GM19035 (cell line): ENCODE data around the gene SAMSN1.

Source experiments
- ATAC-seq: cut with Tn5 transposase; IDR thresholded peaks from one replicate; pipeline ENCODE4 v1.9.1; 2021; ENCODE audit not compliant: unreplicated experiment

The SAMSN1 gene

DNA sequence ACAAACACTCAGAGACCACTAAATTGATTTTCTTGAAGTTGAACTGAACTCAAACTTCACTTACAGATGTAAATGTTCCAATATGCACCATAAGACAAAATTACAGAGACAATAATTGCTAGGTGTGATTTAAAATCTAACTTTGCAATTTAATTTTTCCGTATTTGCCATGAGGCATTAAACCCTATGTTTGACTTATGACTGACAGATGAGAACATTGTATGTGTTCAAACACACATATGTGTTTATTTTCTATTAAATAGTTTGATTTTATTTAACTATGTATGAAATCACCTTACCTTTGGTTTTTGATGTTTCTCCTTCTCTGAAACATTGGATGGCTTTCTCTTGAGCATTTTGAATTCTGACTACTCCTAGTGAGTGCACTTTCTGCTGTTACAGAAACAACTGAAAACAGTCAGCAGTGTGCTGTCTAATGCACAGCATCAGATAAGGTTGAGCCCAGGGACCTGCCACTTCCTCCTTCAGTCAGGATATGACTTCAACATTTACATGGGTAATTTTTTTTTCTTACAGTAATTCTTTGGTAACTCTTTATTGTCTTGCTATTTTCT is at the start of gene SAMSN1:
SAMSN1 (minus strand) TSS at position 410 of the 575 bp plus-strand sequence; CDS start at position 356, 54 bp downstream.
- peak; percentile 84 for ATAC-seq

- no peak for ATAC-seq
Measured at GRCh38 chr21:14595449-14595848, 49.3 kb upstream of the SAMSN1 start.

GRCh38 chr21:14594967-14595366 is 48.9 kb upstream of the SAMSN1 start:
- no peak for ATAC-seq

GRCh38 chr21:14593230-14593629 is 47.1 kb upstream of the SAMSN1 start:
- ATAC-seq = no peak

GRCh38 chr21:14592296-14593000 is 46.3 kb upstream of the SAMSN1 start:
- no peak for ATAC-seq

- ATAC-seq = no peak
Measured at GRCh38 chr21:14591882-14592281, 45.8 kb upstream of the SAMSN1 start.

- ATAC-seq = no peak
Measured at GRCh38 chr21:14591377-14591776, 45.3 kb upstream of the SAMSN1 start.

DNA sequence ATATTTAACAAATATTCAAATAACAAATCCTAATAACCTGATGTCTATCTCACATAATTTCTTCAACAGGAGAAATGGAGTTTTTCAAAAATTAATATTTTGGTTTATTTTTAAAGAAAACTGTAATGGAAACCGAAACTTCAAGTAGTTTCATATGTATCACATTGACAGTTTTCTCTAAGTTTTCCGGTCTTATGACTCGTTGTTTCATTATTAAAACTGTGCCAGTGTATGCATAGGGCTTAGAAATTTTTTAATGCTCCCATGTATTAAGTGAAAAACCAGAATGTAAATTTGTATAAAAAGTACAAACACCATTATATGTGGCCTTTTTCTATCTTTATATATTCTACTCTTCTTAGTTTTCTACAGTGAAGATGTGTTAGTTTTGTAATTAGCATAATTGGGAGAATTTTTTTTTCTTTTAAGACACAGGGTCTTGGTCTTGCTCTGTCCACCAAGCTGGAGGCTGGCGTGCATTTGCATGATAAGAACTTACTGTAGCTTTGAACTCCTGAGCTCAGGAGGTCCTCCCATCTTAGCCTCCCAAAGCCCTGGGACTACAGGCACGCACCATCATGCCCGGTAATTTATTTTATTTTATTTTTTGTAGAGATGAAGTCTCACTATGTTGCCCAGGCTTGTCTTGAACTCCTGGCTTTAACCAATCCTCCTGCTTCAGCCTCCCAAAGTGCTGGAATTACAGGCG is 43.9 kb upstream of the SAMSN1 start:
- peak; percentile 82 for ATAC-seq

GRCh38 chr21:14587266-14587665 is 41.2 kb upstream of the SAMSN1 start:
- ATAC-seq = no peak

- ATAC-seq = no peak
Measured at GRCh38 chr21:14585122-14585521, 39.0 kb upstream of the SAMSN1 start.

DNA sequence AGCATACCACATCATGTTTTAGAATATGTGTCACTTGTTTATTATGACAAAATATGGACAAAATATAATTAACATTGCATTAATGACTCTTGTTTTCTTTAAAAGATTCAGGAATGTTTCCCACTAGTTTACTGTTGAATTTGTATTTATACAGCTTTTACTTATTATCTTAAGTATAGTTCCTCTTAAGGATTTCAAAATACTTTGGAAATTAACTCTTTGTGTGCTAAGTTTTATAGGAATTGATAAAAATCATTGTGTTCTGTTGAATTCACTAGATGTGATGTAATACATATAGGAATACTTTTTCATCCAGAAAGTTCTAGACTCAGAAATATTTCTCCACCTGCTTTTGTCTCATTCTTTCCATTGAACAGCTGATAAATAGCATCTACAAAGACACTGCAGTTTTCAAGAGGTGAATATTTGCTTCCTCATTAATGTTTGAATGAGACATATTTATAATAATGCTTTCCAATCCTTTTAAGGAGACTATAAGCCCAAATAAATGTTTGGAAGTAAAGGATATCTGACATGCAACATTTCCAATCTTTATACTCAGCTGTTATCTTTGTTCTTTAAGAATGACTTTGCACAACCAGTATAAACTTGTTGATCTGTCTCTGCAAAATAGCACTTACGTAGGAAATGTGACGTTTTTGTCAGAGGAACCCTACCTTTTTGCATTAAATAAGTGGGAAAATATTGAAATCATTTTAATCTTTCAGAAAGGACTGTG is 38.4 kb upstream of the SAMSN1 start:
- ATAC-seq = no peak

DNA sequence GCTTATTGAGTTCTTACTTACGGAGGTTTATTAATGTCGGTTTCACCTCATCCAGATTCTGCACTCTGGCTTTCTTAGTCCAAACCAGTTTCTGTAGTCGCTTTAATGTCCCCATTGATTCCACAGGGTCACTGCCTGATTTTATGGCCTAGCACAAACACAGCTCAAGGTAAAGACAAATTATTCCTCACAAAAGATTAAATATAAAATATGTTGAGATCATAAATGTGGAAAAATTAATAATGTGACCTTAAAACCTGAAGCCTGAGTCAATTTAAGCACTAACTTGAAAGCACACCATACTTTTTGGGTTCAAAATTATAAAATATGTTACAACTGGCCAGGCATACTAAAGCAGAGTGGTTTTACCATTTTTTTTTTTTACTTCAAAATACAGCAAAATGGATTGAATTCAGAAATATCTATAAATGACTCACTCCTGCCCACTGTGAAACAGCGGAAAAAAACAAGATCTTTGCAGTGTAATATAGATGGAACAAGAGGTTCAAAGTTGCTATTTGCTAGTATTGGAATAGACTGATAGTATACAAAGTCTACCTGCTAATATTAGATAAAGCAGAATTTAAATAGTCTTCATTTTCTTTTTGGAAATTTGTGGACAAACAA is 37.6 kb upstream of the SAMSN1 start:
- ATAC-seq = no peak

DNA sequence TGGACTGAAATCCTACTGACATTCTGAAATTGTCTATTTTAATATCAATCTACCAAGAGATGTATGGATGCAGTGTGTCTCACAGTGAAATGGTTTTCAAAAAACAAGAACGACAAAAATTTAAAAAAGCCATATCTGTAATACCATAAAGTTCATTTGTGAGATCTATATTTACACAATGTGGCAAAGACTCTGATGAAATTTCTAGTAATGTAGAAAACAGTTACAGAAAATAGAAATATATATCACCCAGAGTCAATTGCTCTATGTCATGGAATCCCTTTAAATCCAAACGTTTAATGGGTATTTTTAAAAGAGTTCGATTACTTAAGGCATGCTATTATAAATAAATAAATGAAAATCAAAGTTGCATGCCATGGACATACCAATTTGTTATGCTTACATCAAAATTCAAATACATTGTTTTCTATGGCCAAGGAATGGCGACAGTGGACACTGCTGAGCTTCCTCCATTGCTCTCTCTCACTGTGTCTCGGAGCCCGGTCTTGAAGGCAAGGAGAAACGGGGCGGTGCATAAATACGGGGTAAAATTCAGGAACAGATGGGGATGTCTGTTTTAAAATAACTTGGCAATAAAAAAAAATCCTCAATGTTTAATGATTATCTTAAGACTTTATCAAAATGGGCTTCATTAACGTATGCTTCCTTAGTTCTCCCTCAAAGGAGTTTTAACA is 37.0 kb upstream of the SAMSN1 start:
- ATAC-seq = no peak

- no peak for ATAC-seq
Measured at GRCh38 chr21:14581902-14582457, 35.9 kb upstream of the SAMSN1 start.

GRCh38 chr21:14573244-14573643 is 27.1 kb upstream of the SAMSN1 start:
- ATAC-seq = no peak

DNA sequence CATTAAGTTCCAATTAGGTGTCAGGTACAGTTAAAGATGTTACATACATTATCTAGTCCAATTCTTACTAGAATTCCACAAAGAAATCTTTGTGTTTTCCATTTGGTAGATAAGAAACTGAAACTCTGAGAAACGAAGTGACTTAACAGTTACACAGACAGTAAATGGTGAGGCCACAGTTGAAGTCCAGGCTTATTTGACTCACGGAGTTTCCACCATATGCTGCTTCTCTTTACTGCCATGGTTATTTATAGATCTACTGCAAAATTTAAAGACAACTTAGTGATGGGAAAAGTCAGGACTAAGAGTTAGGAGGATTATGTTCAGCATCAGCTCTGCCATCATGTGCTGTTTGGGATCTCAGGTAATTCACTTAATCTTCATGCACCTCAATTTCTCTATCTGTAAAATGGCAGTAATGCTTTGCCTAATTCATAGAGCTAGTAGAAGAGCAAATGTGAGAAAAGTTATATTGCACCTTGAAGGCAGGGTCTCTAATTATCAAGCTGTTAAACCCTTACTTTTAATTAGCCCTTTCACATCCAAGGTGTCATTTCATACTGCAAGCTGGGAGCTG is 26.2 kb upstream of the SAMSN1 start:
- no peak for ATAC-seq

DNA sequence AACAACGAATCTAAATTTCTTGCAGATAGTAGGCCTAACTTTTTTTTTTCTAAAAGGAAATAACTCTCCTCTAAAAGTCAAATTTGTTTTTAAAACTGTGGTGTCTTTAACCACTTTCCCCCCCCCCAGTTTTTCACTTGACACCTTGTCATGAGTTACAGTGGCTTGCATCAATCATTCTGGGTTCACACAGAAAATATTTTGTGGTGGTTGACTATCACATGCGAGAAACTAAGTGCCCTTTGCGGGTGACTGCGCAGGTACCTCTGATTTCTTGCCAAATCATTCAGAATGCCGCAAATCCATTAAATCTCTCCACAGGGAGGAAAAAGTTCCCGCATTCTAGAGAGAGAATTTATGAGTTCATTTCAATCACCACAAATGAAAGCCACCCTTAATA is 23.8 kb upstream of the SAMSN1 start:
- no peak for ATAC-seq

DNA sequence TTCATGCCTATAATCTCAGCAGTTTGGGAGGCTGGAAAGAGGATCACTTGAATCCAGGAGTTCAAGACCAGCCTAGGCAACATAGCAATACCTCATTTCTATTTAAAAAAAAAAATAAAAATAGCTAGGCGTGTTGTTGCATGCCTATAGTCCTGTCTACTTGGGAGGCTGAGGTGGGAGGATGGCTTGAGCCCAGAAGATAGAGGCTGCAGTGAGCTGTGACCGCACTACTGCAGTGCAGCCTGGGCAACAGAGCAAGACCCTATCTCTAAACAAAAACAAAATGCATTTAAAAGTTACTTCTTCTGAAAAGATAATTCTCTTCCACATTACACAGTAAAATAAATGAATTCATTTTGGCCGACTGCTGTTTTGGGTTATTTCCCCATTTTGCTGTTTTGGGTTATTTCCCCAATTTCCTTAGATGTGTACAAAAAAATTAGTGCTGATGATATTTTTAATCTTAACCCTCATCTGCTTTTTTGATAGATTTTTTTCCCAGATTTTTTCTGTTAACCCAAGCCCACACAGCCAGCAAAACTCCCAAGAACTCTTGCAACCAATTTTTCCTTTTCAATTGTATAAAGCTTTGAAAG is 23.0 kb upstream of the SAMSN1 start:
- ATAC-seq = no peak
